GM21390 (cell line): Measurements from ENCODE around the gene CABP7.

Source experiments
- ATAC-seq: cut with Tn5 transposase; IDR thresholded peaks from one replicate; pipeline ENCODE4 v1.9.1; 2021; ENCODE audit not compliant: unreplicated experiment

The CABP7 gene

GRCh38 chr22:29722587-29722986, 2.8 kb downstream of the CABP7 start:
- ATAC-seq, result no peak

- no peak for ATAC-seq
Observed at GRCh38 chr22:29723766-29724165, 4.0 kb downstream of the CABP7 start.

DNA sequence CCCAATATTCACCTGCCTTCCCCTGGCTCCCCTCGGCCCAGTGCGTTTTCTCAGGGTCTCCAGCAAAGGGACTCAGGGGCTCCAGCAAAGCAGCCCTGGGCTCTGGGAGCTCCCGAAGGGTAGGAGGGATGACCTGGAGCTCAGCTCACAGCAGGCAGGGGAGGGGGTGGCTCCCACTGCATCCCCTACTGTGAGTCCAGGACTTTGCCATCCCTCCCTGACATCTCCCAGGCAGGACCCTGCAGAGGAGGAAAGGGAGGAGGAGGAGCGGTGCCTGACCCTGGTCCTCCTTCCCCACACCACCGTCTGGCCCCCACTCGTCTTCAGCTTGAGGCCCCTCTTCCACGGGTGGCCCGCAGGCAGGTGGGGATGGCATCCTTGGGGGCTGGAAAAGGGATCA, 5.0 kb downstream of the CABP7 start:
- no peak for ATAC-seq

- no peak for ATAC-seq
Observed at GRCh38 chr22:29726106-29726505, 6.3 kb downstream of the CABP7 start.

GRCh38 chr22:29726512-29727130, 6.8 kb downstream of the CABP7 start:
- ATAC-seq, result no peak

DNA sequence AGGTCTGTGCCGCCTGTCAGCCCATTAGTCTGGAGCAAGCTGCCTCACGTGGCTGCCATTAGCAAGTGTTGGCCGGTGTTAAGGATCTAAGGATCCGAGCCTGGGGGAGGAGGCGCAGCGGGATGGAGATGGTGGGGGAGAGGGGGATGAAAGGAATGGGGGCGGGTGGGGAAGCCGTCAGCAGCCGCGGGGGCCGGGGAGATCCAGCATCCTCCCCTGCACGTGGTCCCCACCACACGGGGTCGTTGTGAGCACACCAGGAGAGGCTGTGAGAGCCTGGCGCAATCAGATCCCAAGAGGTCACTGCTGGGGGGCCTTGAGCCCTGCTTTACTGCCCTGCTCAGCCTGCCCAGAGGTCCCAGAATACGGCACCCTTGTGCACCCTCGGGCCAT, 7.3 kb downstream of the CABP7 start:
- no peak for ATAC-seq

DNA sequence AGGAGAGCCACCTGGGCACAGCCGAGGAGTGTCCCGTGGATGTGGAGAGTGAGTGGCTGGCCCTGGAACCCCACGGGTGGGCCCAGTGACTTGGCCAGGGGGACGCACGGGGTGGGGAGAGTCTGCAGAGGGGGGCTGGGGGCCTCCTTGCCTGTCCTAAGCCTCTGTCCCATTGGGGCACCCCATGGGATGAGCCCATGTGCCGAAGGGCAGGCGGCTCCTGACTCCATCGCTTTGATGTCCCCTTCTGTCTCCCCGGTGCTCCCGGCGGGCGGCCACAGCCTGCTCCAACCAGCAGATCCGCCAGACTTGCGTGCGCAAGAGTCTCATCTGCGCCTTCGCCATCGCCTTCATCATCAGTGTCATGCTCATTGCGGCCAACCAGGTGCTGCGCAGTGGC, 9.4 kb downstream of the CABP7 start:
- ATAC-seq, result no peak

DNA sequence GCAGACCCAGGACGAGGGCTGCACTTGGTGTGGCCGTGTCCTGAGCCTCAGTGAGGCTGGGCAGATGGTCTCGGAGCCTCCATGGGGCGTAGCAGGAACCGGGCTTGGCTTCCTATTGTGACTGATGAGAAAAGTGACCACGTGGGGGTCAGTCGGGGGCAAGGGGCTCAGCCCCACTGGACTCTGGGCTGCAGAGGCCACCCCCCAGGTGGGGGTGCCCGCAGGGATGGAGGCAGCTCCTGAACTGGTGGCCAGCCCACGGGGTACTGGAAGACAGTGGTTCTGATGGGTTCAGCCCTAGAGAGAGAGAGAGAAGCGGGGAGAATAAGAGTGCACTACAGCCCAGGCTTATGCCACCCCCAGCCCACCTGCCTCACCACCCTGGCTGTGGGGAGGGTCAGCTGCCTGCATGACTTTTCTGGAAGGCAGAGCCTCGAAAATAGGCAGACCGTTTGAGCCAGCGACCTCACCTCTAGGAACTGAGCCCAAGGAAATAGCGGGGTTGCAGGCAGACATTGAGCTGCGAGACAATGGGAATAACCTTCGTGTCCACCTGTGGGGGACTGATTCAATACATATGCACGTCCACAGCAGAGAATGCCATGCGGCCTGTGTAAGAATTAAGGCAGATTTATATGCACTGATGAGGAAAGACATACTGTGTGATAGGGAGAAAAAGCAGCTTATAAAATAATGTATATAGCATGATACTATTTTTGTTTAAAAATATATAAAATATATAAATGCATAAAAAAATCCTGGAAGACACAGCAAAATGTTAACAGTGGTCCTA, 11.5 kb downstream of the CABP7 start:
- no peak for ATAC-seq

DNA sequence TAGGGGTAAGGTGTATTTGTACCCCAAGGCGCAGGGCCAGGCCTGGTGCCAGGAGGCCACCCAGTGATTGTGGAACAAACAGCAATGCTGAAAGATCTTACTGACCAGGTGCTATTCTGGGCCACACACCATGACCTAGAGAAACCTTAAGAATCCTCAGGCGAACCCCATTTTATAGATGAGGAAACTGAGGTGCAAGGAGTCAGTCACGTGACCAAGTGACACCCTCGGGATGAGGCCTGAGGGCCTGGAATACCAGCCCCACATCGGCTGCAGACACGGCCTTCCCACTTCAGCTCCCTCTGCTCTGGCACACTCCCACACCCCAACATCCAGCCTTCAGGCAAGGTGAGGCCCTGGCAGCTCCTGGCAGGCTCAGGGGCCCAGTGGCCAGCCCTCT, 13.1 kb downstream of the CABP7 start:
- no peak for ATAC-seq

DNA sequence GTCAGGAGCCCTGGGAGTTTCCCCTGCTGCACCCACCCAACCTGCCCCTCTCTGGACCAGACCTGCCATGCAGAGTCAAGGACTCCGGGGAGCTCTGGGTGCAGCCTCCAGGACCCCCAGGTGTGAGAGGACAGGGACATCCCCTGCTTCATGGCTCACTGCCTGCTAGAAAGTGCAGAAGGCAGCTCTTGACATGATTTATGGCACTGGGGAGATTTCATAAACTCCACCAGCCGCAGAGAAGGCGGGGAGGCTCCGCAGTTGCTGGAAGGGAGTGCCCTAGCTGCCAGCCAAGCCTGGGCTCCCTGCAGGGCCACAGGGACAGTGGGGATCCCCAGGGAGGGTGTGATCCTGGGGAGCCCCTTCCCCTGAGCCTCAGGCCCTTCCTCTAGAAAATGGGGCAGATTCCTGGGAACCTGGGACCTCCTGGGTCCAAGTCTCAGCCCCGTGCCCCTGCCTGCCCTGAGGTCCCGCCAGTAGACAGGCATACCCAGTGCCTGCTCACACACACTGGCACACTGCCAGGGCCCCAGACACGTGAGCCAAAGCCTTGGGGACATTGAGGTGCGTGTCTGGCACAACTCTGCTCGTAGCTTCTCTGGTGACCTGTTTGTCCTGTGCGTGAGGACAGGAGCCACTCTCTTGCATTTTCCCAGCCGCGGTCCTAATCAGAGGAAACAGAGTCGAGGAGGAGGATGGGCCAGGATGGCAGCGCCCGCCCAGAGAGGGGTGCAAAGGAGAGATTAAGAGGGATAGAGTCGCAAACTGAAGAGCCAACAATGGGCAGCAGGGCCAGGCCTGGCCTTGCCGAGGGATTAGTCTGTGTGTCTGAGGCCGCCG, 13.8 kb downstream of the CABP7 start:
- ATAC-seq, result no peak

- ATAC-seq, result no peak
Observed at GRCh38 chr22:29734406-29734805, 14.6 kb downstream of the CABP7 start.

- ATAC-seq, result no peak
Observed at GRCh38 chr22:29734838-29735237, 15.0 kb downstream of the CABP7 start.

DNA sequence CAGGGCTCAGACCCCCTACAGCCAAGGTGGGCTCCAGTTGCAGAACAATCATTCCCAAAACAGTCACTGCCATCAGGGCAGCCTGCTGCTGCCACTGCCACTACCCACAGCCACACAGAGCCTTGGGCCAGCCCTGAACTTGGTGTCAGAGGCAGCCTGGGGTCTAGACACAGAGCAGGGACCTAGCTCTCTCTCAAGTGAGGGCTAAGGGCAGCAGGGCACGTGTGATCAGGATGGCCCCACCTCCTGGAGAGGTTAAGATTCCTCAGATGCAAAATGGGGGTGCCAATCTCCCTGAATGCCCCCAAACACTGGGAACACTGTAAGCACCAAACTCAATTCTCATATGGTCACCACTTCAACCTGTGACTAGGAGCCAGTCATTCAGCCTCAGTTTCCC, 15.6 kb downstream of the CABP7 start:
- ATAC-seq, result no peak

DNA sequence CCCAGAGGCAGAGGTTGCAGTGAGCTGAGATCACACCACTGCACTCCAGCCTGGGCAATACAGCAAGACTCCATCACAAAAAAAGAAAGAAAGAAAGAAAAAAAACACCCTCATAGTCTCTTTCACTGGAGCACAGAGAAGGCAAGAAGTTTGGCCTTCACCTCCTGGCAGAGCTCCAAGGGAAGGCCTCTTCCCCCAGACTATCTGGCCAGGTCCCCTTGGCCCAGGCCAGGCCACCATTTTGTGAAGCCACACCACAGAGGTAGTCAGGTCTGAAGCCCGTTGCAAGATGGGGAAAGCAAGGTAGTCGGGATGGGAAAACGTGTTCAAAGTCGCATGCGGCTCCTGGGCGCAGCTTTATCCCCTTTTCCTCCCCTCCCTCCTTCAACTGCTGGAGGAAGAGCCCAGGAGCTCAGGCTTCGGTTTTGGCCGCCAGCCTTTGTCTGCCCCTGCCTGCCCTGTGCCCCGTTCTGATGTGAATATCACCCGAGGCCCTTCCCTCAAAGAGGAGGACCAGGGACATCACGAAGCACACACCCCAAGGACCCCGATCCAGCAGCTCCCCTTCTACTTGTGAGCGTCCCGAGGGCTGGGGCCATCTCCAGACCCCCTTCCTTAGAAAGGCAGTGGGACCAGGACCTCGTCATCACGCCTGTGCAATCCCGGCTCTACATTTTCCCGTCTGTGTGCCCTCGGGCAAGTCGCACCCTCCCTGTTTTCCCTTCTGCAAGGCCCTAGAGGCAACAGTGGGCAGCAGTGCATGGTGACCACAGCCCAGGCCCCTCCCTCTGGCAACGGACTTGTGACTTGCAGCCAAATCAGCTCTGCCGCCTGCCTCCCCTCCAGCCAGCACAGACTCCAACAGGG, 17.7 kb downstream of the CABP7 start:
- ATAC-seq, result no peak

DNA sequence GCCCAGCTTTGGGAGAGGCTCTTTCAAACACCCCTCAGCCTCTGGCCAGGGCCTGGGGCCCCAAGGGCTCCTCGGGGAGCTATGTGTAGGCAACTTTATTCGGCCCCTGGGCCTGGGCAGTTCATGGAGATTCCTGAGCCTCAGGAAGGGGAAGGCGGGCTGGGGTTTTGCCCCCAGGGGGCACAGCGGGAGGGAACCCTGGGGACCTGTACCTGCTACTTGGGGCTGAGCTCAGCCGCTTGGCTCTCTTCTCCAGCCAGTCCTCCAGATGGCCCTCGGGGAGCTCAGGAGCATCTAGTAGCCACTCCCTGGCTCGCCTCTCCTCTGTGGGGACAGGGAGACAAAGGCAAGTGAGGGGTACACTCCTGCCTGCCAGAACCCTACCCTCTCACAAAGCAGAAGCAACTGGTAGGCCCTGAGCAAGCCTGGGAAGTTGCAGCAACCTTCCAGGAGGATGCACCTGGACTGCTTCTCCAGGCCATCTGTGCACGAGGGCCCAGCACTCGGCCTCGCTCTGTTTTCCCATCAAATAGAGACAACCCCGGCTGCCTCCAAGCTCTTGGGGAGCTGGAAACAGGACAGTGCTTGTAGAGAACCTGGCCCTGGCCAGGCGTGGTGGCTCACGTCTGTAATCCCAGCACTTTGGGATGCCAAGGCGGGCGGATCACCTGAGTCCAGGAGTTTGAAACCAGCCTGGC, 18.5 kb downstream of the CABP7 start:
- ATAC-seq, result no peak

- no peak for ATAC-seq
Observed at GRCh38 chr22:29739346-29739875, 19.6 kb downstream of the CABP7 start.

DNA sequence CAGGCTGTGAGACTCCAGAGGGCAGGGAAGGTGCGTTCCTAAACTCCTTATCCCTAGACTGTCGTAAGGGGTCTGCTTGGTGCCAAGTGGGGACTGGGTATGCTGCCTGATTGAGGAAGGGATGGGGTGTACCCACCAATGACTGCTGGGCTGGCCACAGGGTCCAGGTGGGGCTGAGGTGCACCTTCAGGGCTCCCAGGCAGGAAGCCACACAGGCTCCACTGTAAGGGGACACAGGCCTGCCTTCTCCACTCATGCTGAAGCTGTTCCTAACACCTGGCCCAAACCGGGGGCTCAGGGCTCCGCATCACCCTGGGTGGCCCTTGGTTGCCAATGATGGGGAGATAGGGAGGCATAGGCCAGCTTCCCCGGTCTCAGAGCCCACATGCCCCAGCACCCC, 20.4 kb downstream of the CABP7 start:
- no peak for ATAC-seq

DNA sequence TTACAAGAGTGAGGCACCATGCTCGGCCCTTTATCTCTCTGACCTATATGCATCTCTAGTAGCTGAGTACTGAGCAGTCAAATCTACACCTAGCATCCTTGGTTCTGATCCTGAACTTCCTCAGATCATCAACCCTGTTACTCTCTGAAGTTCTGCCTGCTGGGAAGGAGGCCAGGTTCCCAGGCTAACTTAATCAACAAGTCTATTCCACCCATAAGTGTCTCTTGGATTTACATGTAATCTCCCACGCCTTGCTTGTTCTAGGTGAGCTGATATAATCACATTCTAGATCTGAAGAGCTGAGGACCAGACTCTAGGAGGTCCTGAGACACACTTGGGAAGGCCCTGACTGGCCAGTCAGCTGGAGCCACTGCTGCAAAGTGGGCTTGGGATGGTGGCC, 22.1 kb downstream of the CABP7 start:
- no peak for ATAC-seq

DNA sequence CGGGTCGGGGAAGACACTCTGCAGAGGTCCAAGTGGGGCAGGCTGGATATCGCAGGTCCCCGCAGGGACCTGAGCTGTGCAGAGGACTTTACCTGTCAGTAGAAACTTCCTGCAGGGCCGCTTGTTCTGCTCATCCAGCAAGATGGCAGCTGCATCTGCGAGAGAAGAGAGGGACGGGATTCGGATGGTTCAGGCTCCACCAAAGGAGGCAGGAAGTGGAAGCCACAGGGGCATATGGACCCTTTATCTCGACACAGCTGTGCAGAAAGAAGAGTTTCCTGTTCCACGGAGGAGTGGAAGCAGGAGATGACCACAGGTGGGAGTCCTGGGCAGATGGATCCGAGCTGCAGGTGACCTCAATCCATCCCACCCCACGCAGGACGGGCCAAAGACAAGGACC, 22.5 kb downstream of the CABP7 start:
- ATAC-seq, result no peak

DNA sequence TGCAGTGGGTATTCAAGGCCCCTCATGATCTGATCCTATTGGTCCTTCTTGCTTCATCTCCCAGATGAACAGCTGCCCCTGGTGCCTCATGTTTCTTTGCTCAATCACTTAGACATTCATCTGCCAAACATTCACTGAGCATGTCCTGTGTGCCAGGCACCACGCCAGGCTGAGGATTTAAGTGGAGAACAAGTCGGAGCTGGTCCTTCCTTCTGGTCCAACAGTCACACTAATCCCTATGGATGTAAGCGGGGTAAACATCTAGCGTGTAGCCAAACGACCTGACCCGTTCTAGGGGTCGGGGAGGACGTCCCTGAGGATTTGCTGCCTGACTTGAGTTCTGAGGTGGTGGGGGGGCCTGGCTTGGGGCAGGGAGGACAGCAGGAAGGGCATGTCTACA, 25.1 kb downstream of the CABP7 start:
- no peak for ATAC-seq
